ENCODE results near the gene KCNQ5.

GRCh38 chr6:72621291-72622093 lies at the start of gene KCNQ5:
- TF ChIP-seq CTCF (IDR thresholded peaks at IDR 0.05; ENCODE audit: low read depth, low read length, poor library complexity, severe bottlenecking): no peak
- TF ChIP-seq EZH2phosphoT487 (IDR thresholded peaks at IDR 0.05; ENCODE audit: borderline replicate concordance, low read length): no peak

All from DOHH2 (cell line).